Mesodermal cell (in vitro differentiated cells): ENCODE measurements around the gene IGFBP6.

Experiments used
- H3K27ac ChIP-seq: 2 replicates; pipeline ENCODE4 v1.7.0; 2013; ENCODE audit warnings: mild to moderate bottlenecking, low read depth, low read length, moderate library complexity; ENCODE audit not compliant: severe bottlenecking
- H3K36me3 ChIP-seq: 2 replicates; pipeline ENCODE4 v1.7.1; 2013; ENCODE audit warnings: mild to moderate bottlenecking, low read length, moderate library complexity; ENCODE audit not compliant: control insufficient read depth, insufficient read depth
- H3K4me1 ChIP-seq: one replicate; pipeline ENCODE4 v1.7.1; 2013; ENCODE audit warnings: mild to moderate bottlenecking, low read length; ENCODE audit not compliant: insufficient read depth, control insufficient read depth, poor library complexity, severe bottlenecking
- H3K4me3 ChIP-seq: 2 replicates; pipeline ENCODE4 v1.7.0; 2013; ENCODE audit warnings: low read length, control low read depth, mild to moderate bottlenecking; ENCODE audit not compliant: insufficient read depth, poor library complexity, severe bottlenecking; ENCODE audit errors: extremely low read depth
- H3K9me3 ChIP-seq: 2 replicates; pipeline ENCODE4 v1.7.1; 2013; ENCODE audit warnings: mild to moderate bottlenecking, low read length, moderate library complexity; ENCODE audit not compliant: control insufficient read depth
- WGBS, 2 experiments: methylation state at CpG; one replicate each; pipeline ENCODE4 v1.1.5; 2013; ENCODE audit warnings: missing lambda C conversion rate in 2 of 2; ENCODE audit not compliant: insufficient coverage in 2 of 2; 5-methylcytosine and 5-hydroxymethylcytosine counted together

IGFBP6 gene

DNA sequence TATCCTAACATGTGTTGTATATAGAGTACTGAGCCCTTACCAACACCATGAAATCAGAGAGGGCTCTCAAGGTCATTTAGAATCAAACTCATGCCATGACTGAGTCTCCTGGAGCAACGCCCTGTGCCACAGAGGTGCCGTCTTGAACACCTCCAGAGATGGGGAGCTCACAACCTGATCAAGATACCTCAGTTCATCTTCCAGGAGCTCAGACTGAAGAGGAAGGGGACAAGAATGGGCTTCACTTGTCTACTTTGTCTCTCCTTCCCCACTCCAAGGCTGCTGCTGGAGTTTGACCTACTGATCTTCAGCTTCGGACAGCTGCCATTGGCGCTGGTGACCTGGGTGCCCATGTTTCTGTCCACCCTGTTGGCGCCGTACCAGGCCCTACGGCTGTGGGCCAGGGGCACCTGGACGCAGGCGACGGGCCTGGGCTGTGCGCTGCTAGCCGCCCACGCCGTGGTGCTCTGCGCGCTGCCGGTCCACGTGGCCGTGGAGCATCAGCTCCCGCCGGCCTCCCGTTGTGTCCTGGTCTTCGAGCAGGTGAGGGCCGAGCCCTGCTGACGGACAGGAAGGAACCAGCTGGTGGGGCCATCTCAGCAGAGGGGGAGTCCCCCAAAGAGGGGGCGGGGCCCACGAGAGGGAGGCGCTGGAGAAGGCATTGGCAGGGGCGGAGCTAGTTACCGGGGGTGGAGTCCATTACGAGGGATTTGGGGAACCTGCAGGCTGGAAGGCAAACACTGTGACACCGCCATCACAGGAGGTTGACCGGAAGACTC, 17.8 kb downstream of the IGFBP6 start:
- 91 to 94% methylated on average over 30 to 33 of the region's 33 CpGs for WGBS, 2 experiments
- H3K4me1 ChIP-seq: no peaks in the 10 kb centered on the region
- no peak overlapping the region for H3K4me3 ChIP-seq
- H3K36me3 ChIP-seq: no peaks in the 10 kb centered on the region
- peaks cover under 1% of the 10 kb centered on the region for H3K9me3 ChIP-seq
- H3K27ac ChIP-seq: no peak overlapping the region

DNA sequence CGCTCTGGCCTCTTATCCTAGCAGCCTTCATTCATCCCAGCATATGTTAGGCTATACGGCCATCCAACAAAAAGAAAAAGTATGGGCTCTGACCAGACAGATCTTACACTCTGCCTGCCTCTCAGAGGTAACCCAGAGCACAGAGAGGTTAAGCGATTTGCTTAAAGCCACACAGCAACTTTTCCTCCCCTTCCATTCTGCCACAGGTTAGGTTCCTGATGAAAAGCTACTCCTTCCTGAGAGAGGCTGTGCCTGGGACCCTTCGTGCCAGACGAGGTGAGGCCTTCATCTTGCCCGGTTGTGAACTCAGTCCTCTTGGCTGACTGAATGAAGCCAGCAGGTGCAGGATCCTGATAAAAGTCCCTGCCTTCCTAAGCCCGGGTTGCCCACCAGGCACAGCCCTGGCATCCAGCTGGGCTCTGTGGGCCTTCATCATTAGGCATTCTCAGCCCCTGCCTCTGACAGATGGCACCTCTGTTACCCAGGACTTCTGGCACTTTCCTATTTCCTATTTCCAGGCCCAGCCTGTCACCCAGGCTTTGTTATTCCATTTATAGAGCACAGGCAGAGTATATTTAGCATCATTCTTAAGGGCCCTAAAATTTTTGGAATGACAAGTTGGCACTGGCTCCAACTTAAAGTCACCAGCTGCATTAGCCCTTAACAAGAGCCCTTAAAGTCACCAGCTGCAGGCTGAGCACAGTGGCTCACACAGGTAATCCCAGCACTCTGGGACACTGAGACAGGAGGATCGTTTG, 18.6 kb downstream of the IGFBP6 start:
- 91 to 94% methylated on average over 8 of the region's 8 CpGs for WGBS, 2 experiments
- Histone ChIP-seq H3K36me3 (no peaks in the 10 kb centered on the region), H3K27ac (no peak overlapping the region), H3K9me3 (no peaks in the 10 kb centered on the region), H3K4me1 (no peaks in the 10 kb centered on the region), H3K4me3 (no peak overlapping the region)

DNA sequence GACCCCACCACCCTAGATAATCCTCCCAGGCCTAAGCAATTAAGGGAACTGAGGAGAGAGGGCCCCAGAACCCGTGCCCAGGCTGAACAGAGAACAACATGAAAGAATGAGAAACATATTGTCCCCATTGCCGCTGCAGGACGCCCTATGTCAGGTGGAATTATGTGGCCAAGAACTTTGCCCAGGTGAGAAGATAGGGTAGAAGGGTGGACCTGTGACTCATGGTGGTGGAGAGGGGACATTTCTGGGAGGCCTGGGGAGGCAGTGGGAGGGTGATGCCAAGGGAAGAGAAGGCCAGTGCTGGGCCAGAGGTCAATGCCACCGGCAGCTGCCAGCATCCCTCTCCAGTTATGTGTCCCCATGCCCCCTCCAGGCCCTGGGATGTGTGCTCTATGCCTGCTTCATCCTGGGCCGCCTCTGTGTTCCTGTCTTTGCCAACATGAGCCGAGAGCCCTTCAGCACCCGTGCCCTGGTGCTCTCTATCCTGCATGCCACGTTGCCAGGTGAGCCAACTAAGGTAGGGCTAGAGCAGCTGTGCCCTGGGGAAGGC, 21.4 kb downstream of the IGFBP6 start:
- Histone ChIP-seq H3K27ac (no peak overlapping the region), H3K36me3 (no peaks in the 10 kb centered on the region), H3K4me1 (no peaks in the 10 kb centered on the region), H3K4me3 (no peak overlapping the region), H3K9me3 (no peaks in the 10 kb centered on the region)
- WGBS, 2 experiments: 91 to 93% methylated on average over 7 to 8 of the region's 8 CpGs

DNA sequence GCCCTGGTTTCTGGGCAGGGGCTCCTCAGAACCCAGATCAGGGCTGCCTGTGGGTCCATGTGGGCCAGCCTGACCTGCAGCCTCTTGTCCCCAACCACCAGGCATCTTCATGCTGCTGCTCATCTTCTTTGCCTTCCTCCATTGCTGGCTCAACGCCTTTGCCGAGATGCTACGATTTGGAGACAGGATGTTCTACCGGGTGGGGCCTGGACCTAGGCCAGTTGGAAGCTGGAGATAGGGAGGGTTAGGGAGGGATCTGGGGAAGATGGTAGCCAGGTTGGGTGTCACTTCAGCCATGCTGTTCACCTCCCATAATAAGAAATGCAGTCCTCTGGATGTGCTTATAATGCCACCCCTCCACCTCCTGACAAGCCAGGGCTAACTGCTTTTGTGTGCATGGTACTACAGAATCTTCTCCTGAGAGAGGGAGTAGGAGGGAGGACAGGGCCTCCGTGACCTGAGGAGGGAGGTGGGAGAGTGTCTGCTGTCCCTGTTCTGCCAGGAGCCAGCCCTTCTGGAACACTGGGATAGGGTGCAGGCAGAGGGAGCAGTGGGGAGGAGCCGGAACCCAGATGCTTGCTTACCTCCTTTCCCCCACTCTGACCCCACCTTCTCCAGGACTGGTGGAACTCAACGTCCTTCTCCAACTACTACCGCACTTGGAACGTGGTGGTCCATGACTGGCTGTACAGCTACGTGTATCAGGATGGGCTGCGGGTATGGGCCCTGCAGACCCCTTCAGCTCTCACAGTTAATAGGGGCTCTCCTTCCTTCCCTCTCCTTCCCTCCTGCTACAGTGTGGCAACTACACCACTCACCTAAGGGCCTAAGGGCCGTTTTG, 23.4 kb downstream of the IGFBP6 start:
- Histone ChIP-seq H3K36me3 (no peaks in the 10 kb centered on the region), H3K4me1 (no peaks in the 10 kb centered on the region), H3K27ac (no peak overlapping the region), H3K4me3 (no peak overlapping the region), H3K9me3 (no peaks in the 10 kb centered on the region)
- 90 to 94% methylated on average over 6 to 9 of the region's 12 CpGs for WGBS, 2 experiments

DNA sequence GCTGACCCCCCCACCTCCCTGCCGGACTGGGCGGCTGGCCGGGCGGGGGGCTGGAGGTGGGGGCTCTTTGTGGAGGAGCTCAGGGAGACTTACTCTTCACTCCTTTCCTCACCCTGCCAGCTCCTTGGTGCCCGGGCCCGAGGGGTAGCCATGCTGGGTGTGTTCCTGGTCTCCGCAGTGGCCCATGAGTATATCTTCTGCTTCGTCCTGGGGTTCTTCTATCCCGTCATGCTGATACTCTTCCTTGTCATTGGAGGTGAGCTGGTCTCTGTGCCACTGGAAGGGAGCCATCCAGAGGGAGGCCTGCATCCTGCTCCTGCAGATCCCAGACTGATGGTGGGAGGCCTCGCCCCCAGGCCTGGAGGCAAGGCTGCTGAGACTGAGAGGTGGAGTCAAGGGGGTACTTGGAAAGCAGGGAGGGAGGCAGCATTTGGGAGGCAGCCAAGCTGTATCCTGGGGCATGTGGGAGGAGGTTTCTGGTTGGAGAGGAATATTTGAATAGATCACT, 25.5 kb downstream of the IGFBP6 start:
- no peaks in the 10 kb centered on the region for H3K36me3 ChIP-seq
- 92 to 93% methylated on average over 4 to 5 of the region's 10 CpGs for WGBS, 2 experiments
- H3K27ac ChIP-seq: no peak overlapping the region

DNA sequence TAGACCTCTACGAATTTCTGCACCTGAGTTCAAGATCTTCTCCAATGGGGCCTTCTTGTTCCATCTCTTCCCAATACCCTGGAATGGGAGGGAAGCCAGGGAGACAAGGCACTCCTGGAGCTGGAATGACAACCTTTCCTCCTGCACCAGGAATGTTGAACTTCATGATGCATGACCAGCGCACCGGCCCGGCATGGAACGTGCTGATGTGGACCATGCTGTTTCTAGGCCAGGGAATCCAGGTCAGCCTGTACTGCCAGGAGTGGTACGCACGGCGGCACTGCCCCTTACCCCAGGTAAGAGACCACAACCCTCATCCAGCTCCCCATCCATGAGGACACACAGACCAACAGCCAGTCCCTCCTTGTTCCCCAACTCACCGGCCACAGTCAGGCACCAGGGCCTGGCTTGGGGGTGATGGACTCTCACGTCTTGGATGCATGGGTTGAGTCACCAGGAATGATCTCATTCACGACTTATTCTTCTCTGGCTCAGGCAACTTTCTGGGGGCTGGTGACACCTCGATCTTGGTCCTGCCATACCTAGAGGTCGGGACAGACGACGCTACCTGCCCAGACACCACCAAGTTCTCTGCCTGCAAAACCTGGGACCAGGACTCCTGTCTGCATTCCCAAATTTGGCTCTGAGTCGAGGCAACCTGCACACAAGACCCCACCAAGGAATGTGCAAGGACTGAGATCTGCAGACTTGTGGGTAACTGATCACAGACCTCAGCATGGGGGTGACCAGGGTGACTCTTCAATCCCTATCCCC, 26.3 kb downstream of the IGFBP6 start:
- no peak overlapping the region for H3K27ac ChIP-seq
- no peaks in the 10 kb centered on the region for H3K36me3 ChIP-seq
- H3K4me1 ChIP-seq: no peaks in the 10 kb centered on the region
- no peak overlapping the region for H3K4me3 ChIP-seq
- WGBS, 2 experiments: 92 to 96% methylated on average over 12 to 15 of the region's 16 CpGs
- no peaks in the 10 kb centered on the region for H3K9me3 ChIP-seq

More for the DNA sequence above, 25.5 kb downstream of the IGFBP6 start:
- Histone ChIP-seq H3K4me3 (no peak overlapping the region), H3K4me1 (no peaks in the 10 kb centered on the region), H3K9me3 (no peaks in the 10 kb centered on the region)

DNA sequence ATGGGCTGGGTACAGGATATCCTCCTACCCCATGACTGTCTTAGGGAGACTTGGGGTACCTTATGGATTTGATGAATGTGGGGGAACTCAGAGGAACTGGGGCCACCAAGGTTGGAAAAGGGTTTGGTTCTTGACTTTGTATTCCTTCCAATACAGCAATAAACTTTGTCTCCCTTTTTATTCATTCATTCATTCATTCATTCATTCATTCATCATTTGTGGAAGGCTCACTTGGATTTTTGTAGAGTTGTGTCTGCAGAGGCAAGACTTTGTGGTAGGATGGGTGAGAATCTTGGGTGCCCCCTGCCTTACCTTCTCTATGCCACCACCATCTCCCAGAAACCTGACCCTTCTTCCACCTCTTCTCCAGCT, 26.9 kb downstream of the IGFBP6 start:
- H3K27ac ChIP-seq: no peak overlapping the region
- H3K36me3 ChIP-seq: no peaks in the 10 kb centered on the region
- H3K9me3 ChIP-seq: no peaks in the 10 kb centered on the region
- H3K4me1 ChIP-seq: no peaks in the 10 kb centered on the region
- no peak overlapping the region for H3K4me3 ChIP-seq

DNA sequence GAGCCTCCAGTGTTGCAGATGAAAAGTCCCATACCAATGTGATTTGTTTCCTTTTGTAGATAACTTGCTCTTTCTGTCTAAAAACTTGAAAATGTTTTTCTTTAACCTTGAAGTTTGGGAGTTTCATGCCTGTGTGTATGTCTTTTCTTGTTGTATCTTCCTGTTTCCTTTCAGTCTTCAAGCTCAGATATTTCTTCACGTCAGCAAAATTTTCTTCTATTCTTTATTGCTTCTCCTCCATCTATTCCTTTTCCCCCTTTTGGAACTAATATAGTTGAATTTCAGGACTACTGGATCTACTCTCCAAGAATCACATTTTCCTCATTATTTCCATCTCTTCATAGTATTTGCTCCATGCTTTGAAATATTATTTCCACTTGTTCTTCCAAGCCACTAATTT, 29.7 kb downstream of the IGFBP6 start:
- Histone ChIP-seq H3K9me3 (no peaks in the 10 kb centered on the region), H3K36me3 (no peaks in the 10 kb centered on the region), H3K27ac (no peak overlapping the region), H3K4me3 (no peak overlapping the region), H3K4me1 (no peaks in the 10 kb centered on the region)
- no CpG with 5 or more reads among the region's 1 CpG for WGBS, 2 experiments

DNA sequence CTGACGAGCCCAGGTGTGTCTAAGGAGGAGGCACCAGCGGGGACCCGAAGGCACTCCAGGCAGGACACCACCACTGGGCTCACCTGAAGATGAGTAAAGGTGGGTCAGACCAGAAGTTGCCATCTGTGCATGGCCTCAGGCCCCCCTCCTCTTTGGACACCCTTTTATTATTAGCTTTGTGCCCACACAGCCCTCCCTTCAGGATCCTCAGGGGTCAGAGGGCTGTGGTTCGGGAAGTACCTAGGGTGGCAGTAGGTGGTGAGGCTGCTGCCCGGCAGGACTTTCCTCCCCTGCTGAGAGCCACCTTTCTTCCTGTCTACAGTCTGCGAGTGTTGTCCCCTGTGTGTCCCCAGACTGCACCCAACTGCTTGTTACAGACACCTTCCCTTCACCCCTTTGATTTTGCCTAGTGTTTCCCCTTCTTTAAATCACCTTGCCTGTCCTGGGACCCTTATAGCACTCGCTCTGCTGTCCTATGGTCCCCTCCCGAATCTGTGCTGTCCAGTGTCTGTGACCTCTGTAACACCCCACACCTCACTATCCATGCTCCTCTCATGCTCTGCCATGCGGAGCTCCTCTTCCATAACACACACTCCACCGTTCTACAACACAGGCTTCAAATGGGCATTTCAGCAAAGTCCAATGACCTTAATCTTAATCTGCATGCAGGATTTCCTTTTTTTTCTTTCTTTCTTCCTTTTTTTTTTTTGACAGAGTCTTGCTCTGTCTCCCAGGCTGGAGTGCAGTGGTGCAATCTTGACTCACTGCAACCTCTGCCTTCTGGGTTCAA, 31.5 kb downstream of the IGFBP6 start:
- Histone ChIP-seq H3K9me3 (no peaks in the 10 kb centered on the region), H3K27ac (no peak overlapping the region), H3K36me3 (no peaks in the 10 kb centered on the region), H3K4me3 (no peak overlapping the region), H3K4me1 (no peaks in the 10 kb centered on the region)
- WGBS, 2 experiments: 92% methylated on average over 10 of the region's 10 CpGs
